GM12872 (cell line): Measurements from ENCODE around the gene KIFAP3.

Experiments
- TF ChIP-seq, protein P1 (sequence below): IDR thresholded peaks from 3 replicates; pipeline ENCODE4 v1.5.1; 2011; ENCODE audit warnings: low read depth, mild to moderate bottlenecking, low read length, moderate library complexity; ENCODE audit not compliant: insufficient read depth

KIFAP3 gene

DNA sequence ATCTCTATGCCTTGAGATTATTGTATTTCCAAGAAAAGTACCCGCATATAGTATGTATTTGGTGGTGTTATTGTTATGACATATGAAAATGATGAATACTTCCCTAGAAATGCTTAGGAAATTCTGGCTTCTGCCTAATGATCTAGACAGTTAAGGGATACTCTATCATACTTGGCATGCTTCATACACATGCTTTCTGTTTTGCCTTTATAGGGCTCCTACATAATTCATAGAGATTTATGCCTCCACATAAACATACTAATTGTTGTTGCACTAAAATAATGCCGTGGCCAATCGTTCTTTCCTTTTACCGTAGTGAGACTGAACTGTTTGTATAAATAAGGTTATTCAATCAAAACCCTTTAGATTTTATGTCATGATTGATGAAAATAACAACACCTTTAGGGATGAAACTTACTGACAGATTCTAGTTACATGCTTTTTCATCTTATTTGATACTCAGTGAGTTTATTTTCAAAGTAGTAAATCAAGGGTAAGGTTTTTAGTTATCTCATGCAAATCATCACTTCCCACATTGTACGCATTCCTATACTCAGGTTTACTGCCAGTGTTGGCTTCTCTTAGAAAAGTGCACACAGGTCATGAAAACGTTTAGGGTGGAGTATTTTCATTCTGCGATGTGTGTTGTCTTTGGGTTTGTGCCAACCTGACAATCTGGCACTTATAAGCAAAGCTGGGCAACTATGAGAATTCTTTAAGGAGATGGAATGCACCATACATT is 140.3 kb downstream of the KIFAP3 start:
- TF ChIP-seq, protein P1, sequence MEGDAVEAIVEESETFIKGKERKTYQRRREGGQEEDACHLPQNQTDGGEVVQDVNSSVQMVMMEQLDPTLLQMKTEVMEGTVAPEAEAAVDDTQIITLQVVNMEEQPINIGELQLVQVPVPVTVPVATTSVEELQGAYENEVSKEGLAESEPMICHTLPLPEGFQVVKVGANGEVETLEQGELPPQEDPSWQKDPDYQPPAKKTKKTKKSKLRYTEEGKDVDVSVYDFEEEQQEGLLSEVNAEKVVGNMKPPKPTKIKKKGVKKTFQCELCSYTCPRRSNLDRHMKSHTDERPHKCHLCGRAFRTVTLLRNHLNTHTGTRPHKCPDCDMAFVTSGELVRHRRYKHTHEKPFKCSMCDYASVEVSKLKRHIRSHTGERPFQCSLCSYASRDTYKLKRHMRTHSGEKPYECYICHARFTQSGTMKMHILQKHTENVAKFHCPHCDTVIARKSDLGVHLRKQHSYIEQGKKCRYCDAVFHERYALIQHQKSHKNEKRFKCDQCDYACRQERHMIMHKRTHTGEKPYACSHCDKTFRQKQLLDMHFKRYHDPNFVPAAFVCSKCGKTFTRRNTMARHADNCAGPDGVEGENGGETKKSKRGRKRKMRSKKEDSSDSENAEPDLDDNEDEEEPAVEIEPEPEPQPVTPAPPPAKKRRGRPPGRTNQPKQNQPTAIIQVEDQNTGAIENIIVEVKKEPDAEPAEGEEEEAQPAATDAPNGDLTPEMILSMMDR, result no peak

DNA sequence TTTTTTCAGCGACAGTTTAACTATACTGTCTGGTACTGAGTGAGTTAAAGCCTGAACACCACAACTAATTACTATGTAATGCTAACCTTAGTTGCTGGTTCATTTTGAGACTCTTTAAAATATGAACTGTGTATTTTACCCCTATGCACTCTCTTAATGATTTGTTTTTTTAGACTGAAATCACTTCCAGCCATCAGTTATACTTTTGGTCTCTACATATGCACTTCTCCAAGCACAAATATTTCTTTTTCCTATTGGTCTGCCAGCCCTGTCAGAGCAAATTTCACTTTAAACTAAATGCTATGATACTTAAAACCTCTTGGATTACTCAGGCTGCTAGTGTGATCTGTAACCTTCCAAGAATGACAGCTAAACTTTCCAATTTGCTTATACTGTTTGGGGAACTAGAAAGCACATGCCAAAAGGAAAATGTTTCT is 142.7 kb downstream of the KIFAP3 start:
- TF ChIP-seq, protein P1, result no peak

DNA sequence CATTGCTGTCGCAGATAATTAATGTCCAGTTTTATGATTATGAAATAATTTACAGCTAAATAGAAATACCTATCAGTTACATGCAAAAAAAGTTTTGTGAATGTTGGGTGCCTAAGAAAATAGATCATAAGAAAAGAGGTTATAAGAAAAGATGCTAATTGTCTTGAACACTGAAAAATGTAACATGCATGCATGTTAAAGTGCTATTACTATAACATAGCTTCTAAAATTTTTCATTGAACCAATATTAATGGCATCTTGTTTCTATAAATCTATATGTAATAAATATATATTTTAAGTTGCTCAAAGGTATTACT is 145.3 kb downstream of the KIFAP3 start:
- TF ChIP-seq, protein P1, result no peak

DNA sequence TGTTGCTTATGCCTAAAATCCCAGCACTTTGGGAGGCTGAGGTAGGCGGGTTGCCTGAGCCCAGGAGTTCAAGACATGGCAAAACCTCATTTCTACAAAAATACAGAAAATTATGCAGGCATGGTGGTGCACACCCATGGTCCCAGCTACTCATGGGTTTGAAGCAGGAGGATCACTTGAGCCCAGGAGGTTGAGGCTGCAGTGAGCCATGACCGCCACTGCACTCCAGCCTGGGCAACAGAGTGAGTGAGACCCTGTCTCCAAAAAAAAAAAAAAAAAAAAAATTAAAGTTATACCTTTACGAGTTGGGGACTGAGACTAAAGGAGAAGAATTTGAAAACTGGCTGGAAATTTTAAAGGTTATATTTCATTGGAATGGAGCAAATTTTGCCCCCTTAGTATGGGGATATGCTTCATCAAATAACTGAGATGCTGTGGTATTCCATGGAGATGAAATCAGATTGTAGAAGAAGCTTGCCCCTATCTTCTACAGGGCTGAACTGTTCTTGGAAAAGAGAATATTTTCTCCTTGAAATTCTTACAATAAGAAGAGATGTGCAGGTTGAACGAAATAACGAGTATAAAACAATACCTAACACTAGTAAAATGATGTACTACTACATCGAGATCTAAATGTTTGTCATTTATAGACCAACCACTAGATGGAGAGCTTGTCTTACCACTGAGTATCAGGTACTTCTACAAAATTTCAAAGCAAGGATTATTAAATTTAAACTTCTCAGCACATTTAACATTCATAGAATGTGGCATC is 145.9 kb downstream of the KIFAP3 start:
- TF ChIP-seq, protein P1, result peak; percentile 59; the same call in 2 of the 3 replicates

DNA sequence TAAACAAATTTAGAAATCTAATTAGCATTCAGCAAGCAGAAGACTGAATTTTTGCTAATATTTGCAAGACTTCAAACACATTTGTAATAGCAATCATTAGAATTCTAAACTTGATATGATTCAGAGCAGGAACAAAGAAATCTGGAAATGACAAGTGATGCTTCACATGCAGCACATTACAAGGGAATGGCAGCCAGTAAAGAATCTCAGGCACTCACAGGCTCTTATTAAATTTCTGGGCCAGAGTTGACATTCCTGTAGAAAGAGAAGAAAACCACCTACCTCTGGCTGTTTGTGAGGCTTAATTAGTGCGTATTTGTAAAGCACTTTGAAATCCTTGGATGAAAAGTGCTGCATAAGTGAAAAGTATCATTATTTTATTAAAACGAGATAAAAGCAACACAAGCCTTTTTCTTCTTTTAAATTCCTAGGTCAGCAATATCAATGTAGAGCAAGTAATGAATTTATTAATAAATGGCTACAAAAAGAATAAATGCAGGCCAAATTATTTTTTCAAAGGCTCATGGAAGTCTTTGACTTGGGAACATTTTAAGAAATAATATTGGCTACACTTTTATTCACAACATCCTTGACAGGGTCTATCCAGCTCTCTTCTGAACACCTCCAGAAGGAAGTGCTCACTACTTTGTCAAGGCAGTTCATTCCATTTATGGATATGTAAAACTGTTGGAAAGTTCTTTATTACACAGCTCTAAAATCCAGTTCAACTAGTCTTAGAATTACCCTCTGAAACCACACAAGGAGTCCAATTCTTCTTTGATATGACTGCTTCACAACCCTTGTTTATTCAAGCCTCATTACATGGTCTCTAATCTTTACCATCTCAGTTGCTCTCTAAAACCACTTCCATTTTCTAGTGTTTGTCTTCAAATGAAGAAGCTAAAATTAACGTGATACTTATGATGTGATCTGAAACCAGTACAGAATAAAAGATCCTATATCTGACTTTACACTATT is 148.7 kb downstream of the KIFAP3 start:
- TF ChIP-seq, protein P1, result no peak

DNA sequence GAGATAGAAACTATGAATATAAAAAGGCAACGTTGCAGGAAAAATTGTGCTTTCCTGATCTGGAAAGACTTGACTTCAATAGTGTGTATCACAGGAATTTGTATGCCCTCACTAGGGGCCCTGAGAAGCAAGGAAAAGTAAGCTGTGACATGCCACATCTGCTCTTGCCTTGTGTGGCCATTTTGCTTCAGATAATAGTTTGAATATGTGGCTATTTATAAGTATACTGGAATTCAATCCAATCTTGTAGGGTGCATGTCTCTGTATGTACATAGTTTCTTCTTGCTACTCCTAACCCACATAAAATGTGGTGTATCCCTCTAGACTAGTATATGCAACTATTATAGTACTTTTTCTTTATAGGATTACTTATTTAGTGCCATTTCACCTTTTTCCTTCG is 149.7 kb downstream of the KIFAP3 start:
- TF ChIP-seq, protein P1, result no peak

DNA sequence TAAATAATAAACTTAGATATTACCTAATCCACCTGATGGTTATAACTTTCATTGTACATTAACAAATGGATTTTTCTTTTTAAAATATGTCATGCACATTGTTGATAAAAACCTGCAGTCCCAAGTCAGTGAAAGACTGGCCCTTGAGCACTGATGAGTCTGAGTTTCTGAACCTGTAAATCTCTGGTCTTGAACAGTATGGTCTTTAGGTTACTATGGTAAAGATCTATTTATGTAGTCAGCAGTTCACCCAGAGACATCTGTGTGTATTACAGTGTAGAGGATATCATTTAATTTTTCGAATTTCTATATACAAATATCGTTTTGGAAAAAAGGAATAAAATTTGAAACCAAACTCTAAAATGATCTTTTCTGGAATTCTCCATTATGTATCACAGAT is 150.4 kb downstream of the KIFAP3 start:
- TF ChIP-seq, protein P1, result no peak
